CD4-positive, alpha-beta T cell treated with Interleukin-17A for 4 hours (primary cell): Measurements from ENCODE around the gene ETV3L.
"Not testable (repeated sequence)": the region's sequence is repeated elsewhere in the genome, so short reads cannot be mapped to it uniquely, and the experiment has no call there.

Experiments
- DNase-seq: peaks from one replicate; pipeline ENCODE4 v3.0.0-alpha.2; 2020; ENCODE audit warnings: mixed read lengths

The ETV3L gene

GRCh38 chr1:157073944-157074685 lies 25.5 kb downstream of the ETV3L start:
- peak; percentile 35 for DNase-seq

- no peak for DNase-seq
Measured at GRCh38 chr1:157069601-157070000, 30.0 kb downstream of the ETV3L start.

- DNase-seq = not testable (repeated sequence)
Measured at GRCh38 chr1:157059241-157059640, 40.4 kb downstream of the ETV3L start.

- no peak for DNase-seq
Measured at GRCh38 chr1:157056269-157056668, 43.3 kb downstream of the ETV3L start.

GRCh38 chr1:157055729-157056128 lies 43.9 kb downstream of the ETV3L start:
- not testable (repeated sequence) for DNase-seq

- DNase-seq = no peak
Measured at GRCh38 chr1:157050836-157051235, 48.8 kb downstream of the ETV3L start.

- DNase-seq = no peak
Measured at GRCh38 chr1:157047062-157047410, 52.6 kb downstream of the ETV3L start.

- peak; percentile 23 for DNase-seq
Measured at GRCh38 chr1:157045250-157046218, 54.1 kb downstream of the ETV3L start, which contains the start of gene ARHGEF11. TSS of gene ARHGEF11 (minus strand) at chr1:157045742. CDS start at chr1:157044330, 1,412 bp downstream.

GRCh38 chr1:157044326-157044725 lies 55.3 kb downstream of the ETV3L start:
- no peak for DNase-seq

- DNase-seq = no peak
Measured at GRCh38 chr1:157043685-157044084, 55.9 kb downstream of the ETV3L start.

GRCh38 chr1:157042846-157043245 lies 56.8 kb downstream of the ETV3L start:
- DNase-seq = no peak
